Bone marrow (tissue), 2 donors: Measurements from ENCODE around the gene EFNA2.
"Not testable (repeated sequence)": the region's sequence is repeated elsewhere in the genome, so short reads cannot be mapped to it uniquely, and the experiment has no call there.

Experiments used
- DNase-seq, 2 donors: peaks; one replicate each; lab custom pipeline; 2025; lab: John Stamatoyannopoulos, UW

EFNA2 gene

GRCh38 chr19:1318678-1319471 lies 33.2 kb downstream of the EFNA2 start:
- DNase-seq, result no peak

- DNase-seq, result not testable (repeated sequence)
These were observed 34.6 kb downstream of the EFNA2 start for GRCh38 chr19:1320282-1320650.

- no peak for DNase-seq
These were observed 35.9 kb downstream of the EFNA2 start for GRCh38 chr19:1321539-1321938.

- no peak for DNase-seq
These were observed 36.7 kb downstream of the EFNA2 start for GRCh38 chr19:1322198-1322981.

- DNase-seq, result no peak
These were observed 38.7 kb downstream of the EFNA2 start for GRCh38 chr19:1324249-1324805.

GRCh38 chr19:1324806-1325567 lies 39.3 kb downstream of the EFNA2 start:
- peak in 1 of 2 donors; percentile 3 for DNase-seq

- DNase-seq, result no peak
These were observed 40.1 kb downstream of the EFNA2 start for GRCh38 chr19:1325568-1326294.

GRCh38 chr19:1327125-1327524 lies 41.5 kb downstream of the EFNA2 start:
- DNase-seq, result no peak

- not testable (repeated sequence) for DNase-seq
These were observed 46.5 kb downstream of the EFNA2 start for GRCh38 chr19:1332208-1332607.

- DNase-seq, result no peak
These were observed 50.5 kb downstream of the EFNA2 start for GRCh38 chr19:1336079-1336684.

GRCh38 chr19:1340681-1341469 lies 55.2 kb downstream of the EFNA2 start:
- no peak for DNase-seq

- DNase-seq, result no peak
These were observed 57.4 kb downstream of the EFNA2 start for GRCh38 chr19:1343041-1343440.

GRCh38 chr19:1349211-1349610 lies 63.5 kb downstream of the EFNA2 start:
- no peak for DNase-seq

GRCh38 chr19:1350867-1351266 lies 65.2 kb downstream of the EFNA2 start:
- no peak for DNase-seq
